GM18526 (cell line): ENCODE measurements around the gene TJP1.

Experiments used
- POLR2A ChIP-seq: IDR thresholded peaks from 3 replicates; pipeline ENCODE4 v1.6.1; 2011; ENCODE audit not compliant: insufficient read length; ENCODE audit errors: extremely low read depth

The TJP1 gene

DNA sequence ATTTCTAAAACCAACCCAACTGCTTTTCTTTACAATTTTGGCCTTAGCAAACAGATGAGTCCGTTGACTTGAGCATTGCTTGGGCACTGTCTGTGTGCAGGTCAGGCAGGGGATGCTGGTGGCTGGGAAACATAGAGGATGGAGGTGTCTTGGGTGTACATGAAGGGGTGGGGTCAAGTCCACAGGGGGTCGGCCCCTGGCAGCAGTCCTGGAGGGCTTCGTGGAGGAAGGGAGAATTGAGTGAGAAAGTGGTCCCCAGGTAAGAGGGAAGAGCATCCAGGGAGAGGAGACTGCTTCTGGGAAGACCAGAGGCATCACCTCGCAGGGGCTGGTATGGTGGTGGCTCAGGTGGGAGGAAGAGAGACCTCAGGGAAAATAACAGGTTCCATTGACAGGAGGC is 144.8 kb downstream of the TJP1 start:
- TF ChIP-seq POLR2A: no peak

DNA sequence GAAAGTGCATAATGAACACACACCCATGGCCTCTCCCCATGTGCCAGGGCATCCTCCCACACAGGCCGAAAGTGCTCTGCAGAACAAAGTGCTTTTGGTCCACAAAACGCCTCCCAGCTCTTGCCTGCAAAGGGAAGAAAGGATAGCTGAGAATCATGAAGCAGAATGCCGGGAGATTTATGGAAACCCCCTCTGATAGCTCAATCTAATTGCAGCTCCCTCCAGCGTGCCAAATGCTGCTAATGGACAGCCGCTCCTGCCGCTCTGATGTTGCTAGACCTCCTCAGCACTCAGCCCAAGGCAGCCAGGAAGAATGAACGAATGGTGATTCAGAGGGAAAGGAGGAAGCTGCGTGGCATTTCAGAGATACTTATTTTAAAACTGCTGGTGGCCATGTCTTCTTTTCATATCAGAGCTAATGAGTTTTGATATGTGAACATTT is 145.3 kb downstream of the TJP1 start:
- TF ChIP-seq POLR2A: no peak

DNA sequence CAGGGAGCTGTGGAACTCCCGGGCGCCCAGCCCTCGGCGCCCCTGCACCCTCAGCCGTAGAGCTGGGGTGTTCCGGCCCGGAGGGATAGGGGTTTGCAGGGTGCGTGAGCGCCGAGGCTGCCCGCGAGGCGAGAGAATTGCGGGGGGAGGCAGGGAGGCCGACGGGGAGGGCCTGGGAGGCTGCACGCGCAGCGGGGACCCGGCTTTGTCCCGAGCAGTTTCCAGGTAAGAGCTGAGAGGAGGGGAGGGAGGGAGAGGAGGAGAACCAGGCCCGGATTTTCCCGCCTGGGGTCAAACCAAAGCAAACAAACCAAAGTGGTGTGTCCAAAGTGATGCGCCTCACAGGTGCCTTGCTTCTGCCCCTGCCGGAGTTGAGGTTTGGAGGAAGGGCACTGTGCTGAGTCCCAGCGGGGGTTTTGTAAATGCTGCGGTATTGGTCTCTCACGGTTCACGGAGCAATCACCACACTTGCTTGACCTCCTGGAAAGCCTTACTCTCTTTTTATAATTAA is 146.4 kb downstream of the TJP1 start:
- TF ChIP-seq POLR2A: no peak

DNA sequence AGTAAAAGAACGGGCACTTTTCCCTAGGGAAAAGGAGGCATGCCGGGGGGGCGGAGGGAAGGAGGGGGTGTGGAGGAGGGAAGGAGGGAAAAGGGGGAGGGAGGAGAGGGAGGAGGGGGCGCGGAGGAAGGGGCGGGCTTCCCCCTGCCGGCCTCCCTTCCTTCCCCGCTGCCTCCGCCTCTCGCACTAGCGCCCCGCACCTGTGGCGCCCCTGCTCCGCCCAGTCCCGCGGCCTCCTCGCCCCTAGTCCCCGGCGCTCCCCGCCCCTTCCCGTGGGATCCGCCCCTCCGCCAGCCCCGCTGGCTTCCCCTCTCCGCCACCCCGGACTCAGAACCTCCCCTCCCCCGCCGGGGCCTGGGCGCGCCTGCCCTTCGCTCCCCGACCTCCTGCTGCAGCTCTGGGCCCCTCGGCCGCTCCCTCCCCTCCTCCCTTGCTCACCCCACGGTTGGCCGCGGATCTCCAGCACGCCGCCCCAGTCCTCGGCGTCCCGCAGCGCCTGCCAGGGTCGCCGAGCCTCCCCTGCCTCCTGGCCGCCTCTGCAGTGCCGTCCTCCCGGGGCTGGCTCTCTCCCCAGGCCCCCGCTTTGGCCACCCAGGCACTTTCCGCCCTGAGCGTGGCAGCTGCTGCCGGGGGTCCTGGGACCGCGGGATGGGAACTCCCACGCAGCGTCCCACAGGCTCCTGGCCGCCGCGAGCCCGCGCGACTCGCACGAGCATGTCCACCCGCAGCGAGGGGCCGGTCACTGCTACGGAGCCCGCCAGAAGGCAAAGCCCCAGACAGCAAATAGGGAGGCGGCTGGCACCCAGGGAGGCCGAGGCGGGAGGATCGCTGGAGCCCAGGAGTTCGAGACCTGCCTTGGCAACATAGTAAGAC is 147.4 kb downstream of the TJP1 start:
- no peak for TF ChIP-seq POLR2A

DNA sequence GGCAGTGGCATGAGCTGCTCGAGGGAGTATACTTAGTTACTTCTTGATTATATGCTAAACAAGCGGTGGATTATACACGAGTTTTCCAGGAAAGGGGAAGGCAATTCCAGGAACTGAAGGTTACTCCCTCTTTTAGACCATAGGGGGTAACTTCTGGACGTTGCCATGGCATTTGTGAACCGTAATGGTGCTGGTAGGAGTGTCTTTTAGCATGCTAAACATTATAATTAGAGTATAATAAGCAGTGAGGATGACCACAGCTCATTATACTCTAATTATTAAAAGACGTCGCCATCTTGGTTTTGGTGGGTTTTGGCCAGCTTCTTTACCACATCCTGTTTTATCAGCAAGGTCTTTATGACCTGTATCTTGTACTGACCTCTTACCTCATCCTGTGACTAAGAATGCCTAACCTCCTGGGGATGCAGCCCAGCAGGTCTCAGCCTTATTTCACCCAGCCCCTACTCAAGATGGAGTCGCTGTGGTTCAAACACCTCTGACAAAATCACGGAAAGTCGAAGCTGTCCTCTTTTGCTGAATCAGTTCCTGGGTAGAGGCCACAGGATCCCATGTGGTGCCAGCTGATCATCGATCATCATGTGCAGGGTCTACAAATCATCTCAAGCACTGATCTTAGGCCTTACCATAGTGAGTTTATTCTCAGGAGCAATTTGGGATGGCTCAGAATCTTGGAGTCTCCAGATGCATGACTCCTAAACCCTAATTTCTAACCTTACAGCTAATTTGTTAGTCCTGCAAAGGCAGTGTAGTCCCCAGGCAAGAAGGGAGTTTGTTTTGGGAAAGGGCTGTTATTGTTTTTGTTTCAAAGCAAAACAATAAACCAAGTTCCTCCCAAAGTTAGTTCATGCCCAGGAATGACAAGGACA is 149.1 kb downstream of the TJP1 start:
- TF ChIP-seq POLR2A: no peak

DNA sequence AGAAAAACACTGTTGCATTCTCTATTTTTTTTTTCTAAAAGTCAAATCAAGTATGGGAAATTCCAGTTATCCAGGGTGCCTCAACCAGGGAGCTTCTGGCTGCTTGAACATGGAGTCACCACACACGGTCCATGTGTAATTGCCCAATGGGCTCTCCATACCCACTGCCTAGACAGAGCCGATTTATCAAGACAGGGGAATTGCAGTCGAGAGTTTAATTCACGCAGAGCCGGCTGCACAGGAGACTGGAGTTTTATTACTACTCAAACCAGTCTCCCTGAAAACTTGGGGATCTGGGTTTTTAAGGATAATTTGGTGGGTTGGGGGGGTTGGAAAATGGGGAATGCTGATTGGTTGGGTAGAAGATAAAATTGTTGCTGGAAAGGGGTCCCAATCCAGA is 149.8 kb downstream of the TJP1 start:
- no peak for TF ChIP-seq POLR2A

DNA sequence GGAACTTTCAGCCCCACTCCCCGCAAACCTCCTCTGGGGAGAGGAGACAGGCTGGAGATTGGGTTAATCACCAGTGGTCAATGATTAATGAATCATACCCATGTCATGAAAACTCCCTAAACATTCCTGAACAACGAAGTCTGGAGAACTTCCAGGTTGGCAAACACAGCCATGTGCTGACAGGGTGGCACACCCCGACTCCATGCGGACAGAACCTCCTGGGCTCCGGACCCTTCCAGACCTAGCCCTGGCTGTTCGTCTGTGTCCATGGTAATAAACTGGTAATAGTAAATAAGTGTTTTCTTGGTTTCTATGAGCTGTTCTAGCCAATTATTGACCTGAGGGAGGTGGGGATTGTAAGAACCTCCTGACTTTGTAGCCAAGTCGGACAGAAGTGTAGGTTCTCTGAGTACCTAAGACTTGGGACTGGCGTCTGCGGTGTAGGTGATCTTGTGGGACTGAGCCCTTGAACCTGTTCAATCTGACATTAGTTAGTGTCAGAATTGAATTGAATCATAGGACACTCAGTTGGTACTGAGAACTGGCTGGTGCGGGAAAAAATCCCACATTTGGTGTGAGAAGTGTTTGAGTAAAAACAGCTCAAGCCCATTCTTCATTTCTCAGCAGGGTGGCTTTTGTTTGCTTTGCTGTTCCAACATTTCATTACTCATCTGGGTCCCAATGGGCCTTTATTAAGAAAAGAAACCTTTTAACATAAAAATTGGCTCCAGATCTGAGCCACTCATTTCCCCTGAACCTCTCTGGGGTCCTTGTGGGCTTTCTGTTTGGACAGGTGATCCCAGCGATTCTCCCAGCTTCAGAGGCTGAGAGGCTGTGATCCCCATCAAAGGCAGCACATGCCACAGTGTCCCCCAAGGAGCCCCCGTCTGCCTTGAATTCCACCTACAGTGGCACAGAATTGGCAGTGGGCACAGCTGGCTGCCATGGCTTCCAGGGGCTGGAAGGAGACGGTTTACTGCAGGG is 151.0 kb downstream of the TJP1 start:
- TF ChIP-seq POLR2A: no peak

DNA sequence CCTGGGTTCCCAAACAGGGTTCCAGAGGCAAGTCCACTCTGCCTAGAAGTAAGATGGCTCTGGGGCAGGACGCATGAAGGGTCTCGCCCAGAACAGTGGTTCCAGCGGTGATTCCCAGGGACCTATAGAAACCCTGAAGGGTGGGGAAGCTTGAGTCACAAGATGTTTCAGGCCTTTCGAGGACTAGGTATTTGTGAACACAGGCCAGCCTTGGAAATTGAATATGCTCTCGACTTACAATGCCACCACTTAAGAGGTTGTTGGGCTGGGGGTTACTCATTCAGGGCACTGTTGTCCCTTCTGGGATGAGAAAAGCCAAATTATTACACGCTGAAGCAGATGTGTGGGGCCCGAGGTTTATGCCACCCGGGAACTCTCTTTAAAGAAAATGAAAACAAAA is 152.0 kb downstream of the TJP1 start:
- no peak for TF ChIP-seq POLR2A

DNA sequence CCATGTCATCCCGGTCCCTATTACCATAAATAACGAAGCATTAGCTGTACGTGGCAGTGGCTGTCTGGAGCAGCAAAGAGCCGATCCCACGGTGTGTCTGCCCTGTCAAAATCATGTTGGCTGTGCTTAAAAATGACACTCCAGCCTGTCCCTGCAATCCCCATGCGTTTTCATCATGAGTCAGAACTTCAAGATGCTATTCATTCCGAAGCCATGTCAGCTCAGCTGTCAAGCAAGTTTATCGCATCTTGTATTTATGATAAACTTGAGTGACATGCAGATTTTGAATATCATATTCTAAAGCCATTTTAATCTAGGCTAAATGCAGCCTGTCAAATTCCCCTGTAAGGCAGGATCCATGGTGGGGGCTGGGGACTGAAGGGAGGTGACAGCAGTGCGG is 152.4 kb downstream of the TJP1 start:
- no peak for TF ChIP-seq POLR2A

DNA sequence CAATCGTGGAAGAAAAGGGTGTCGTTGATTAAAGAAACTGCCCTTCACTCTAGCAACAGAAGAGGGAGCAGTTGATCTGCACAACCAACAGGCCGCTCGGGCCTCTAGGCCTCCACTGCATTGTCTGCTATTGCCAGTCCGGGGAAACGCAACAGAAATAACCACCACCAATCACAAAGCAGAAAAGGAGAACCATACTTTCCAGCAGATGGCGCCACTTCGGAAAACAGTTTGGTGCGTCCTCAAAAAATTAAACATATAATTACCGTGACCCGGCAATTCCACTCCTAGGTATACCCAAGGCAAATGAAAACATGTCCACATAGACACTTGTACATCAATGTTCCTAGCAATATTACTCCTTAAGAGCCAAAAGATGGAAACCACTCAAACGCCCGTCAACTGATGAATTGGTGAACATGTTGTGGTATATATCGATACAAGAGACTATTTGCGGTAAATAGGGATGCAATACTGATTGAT is 154.1 kb downstream of the TJP1 start:
- no peak for TF ChIP-seq POLR2A

DNA sequence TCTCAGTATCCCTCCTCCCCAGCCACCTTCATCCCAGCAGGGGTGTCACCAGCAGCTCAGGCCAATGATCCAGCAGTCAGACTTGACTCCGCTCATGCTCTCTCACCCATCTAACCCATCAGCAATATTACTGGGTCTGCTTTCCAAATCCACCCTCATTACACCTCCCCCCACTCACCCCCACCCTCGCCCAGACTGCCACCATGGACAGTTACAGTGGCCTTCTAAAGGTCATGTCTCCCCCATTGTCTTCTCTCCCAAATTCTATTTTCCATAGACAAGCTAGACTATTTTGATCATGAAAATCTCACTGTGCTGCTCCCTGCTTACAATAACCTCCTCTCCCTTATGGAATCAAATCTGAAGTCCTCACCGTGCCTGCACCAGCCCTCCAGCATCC is 156.0 kb downstream of the TJP1 start:
- no peak for TF ChIP-seq POLR2A

DNA sequence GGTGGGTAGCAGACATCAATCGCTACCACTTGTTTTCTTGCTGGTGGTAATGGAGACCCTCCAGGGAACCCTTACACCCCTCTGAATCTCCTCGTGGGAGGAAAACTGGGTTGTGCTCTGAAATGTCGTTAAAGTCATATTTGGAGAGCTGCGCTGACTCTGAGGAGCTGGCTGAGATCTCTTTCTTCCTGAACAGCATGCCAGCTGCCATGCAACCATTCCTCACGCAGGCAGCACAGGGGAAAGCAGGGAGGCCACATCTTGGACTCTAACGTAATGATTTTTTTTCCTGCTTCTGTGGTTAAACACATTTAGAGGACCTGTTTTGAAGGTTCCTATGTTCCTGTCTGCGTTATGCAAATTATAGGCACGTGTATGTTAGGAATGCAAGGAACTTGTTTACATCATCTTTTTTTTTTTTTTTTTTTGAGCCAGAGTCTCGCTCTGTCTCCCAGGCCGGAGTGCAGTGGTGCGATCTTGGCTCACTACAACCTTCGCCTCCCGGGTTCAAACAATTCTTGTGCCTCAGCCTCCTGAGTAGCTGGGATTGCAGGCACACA is 156.7 kb downstream of the TJP1 start:
- TF ChIP-seq POLR2A: no peak

DNA sequence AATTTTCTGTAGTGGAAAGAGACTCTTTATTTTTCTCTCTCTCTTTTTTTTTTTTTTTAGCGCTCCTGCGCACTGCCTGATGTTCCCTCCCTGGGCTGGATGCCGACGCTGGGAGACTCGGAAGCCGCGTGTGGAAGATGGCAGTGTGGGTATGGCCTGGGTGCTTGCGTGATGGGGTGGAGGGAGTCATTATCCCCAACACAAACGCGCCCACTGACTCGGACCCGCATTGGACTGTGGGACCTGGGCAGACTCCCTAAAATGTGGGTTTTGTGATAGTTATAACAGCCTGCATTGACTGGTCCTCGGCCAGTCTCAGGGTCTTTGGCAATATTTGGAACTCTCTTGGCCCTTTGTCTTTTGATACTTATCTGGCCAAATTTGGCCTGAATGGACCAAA is 157.9 kb downstream of the TJP1 start:
- no peak for TF ChIP-seq POLR2A

DNA sequence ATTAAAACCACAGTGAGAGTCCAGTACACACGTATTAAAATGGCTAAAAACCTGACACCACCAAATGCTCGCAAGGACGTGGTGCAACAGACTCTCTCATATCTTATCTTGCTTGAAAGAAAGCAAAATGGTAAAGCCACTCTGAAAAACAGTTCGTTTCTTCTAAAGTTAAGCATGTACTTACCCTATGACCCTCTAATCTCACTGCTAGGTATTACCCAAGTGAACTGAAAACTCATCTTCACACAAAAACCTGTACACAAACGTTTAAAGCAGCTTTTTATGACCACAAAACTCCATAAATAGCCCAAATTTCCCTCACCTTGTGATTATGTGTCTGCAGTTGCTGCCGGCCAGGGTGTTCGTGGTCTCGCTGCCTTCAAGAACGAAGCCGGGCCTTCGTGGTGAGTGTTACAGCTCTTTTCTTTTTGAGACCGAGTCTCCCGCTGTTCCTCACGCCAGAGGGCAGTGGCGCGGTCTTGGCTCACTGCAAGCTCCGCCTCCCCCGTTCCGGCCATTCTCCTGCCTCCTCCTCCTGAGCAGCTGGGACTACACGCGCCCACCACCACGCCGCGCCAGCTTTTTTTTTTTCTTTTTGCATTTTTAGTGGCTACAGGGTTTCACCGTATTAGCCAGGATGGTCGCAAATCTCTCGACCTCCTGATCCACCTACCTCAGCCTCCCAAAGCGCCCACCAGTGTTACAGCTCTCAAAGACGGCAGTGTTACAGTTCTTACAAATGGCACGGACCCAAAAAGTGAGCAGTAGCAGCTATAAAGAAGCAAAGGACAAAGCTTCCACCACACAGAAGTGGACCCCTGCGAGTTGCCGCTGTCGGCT is 165.4 kb downstream of the TJP1 start:
- TF ChIP-seq POLR2A: no peak

DNA sequence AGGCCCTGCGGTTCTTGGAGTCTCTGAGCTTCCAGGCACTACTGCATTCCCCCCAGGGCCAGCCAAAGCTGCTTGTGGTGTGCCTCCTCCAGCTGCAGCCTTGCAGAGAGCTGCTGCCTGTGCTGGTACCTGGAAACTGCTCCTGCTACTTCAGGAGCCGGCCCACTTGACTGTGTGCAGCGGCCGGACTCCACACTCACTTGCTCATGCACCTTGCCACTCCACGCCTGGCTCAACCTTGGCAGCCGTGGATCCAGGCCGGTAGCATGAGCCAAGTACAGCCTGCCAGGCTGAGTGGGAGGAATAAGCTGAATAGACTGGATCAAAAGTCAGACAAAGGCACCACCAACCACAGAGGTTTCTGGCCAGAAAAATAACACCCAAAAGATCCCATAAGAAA is 169.7 kb downstream of the TJP1 start:
- TF ChIP-seq POLR2A: no peak
